IMR-90 (cell line): ENCODE data around the gene CACNG8. TPM values are rescaled to one million over a fixed set of nuclear protein-coding genes. Genes with fewer than 3 reads are reported as not detected.

ENCODE experiments used
- ATAC-seq: fragments of 200-7000 bp; cut with Tn5 transposase; 2 replicates; pipeline ENCODE4 v1.9.1; 2020; ENCODE audit warnings: low read depth, mild to moderate bottlenecking, moderate library complexity
- BruUV-seq: library from RNA; stranded (reverse); fragments of 400-500 nt; replicated peaks from 2 replicates; lab custom pipeline; 2021; lab: Mats Ljungman, UMichigan
- CTCF ChIA-PET: fragments of 300-600 bp; formaldehyde crosslinking; extraction: SDS; loops from one replicate; lab custom pipeline; 2021; ENCODE audit warnings: antibody characterized with exemption; lab: Yijun Ruan, JAX
- POLR2A ChIA-PET: fragments of 300-600 bp; sonication (Branson Sonifier 250); formaldehyde crosslinking; loops from one replicate; lab custom pipeline; 2022; ENCODE audit warnings: antibody characterized with exemption; ENCODE audit not compliant: unreplicated experiment; lab: Charles Lee
- DNase-seq: peaks from one replicate; pipeline ENCODE4 v3.0.0; 2013
- H2AFZ ChIP-seq: replicated peaks from 2 replicates; pipeline ENCODE3; 2013; ENCODE audit warnings: low read length, mild to moderate bottlenecking; ENCODE audit not compliant: poor library complexity
- H2AK5ac ChIP-seq: 2 replicates; pipeline ENCODE4 v1.6.1; 2013; ENCODE audit warnings: low read depth, low read length, inconsistent platforms
- H2AK9ac ChIP-seq: replicated peaks from 2 replicates; pipeline ENCODE3; 2013; ENCODE audit warnings: mild to moderate bottlenecking, low read depth, low read length, moderate library complexity; ENCODE audit not compliant: poor library complexity
- H2BK120ac ChIP-seq: 2 replicates; pipeline ENCODE4 v1.6.1; 2013; ENCODE audit warnings: low read depth, low read length, inconsistent platforms
- H2BK15ac ChIP-seq: 3 replicates; pipeline ENCODE4 v1.6.1; 2013; ENCODE audit warnings: low read depth, low read length, inconsistent platforms
- H2BK20ac ChIP-seq: 2 replicates; pipeline ENCODE4 v1.6.1; 2013; ENCODE audit warnings: low read depth, mild to moderate bottlenecking, inconsistent platforms, low read length, moderate library complexity
- H2BK5ac ChIP-seq: 2 replicates; pipeline ENCODE4 v1.6.1; 2013; ENCODE audit warnings: mild to moderate bottlenecking, low read depth, low read length, inconsistent platforms; ENCODE audit not compliant: poor library complexity, severe bottlenecking
- H3K14ac ChIP-seq: replicated peaks from 2 replicates; pipeline ENCODE4 v1.6.1; 2013; ENCODE audit warnings: low read depth, low read length, inconsistent platforms
- H3K18ac ChIP-seq: 2 replicates; pipeline ENCODE4 v1.6.1; 2013; ENCODE audit warnings: low read depth, low read length, control low read depth
- H3K23ac ChIP-seq: 2 replicates; pipeline ENCODE4 v1.6.1; 2013; ENCODE audit warnings: low read depth, low read length, inconsistent platforms
- H3K27ac ChIP-seq: 2 replicates; pipeline ENCODE4 v1.5.1; 2013; ENCODE audit warnings: mild to moderate bottlenecking, control low read depth, low read length; ENCODE audit not compliant: insufficient read depth
- H3K27me3 ChIP-seq: 2 replicates; pipeline ENCODE4 v1.6.1; 2013; ENCODE audit warnings: low read length; ENCODE audit not compliant: control insufficient read depth, insufficient read depth
- H3K36me3 ChIP-seq: 2 replicates; pipeline ENCODE4 v1.6.1; 2013; ENCODE audit warnings: low read length, mixed read lengths; ENCODE audit not compliant: control insufficient read depth, insufficient read depth
- H3K4ac ChIP-seq: 2 replicates; pipeline ENCODE4 v1.6.1; 2013; ENCODE audit warnings: low read depth, low read length, inconsistent platforms
- H3K4me1 ChIP-seq: 2 replicates; pipeline ENCODE4 v1.6.1; 2013; ENCODE audit warnings: low read length, mixed read lengths; ENCODE audit not compliant: control insufficient read depth, insufficient read depth
- H3K4me2 ChIP-seq: 2 replicates; pipeline ENCODE4 v1.6.1; 2013; ENCODE audit warnings: low read depth, mild to moderate bottlenecking, control low read depth, low read length, moderate library complexity
- H3K4me3 ChIP-seq: 2 replicates; pipeline ENCODE4 v1.5.1; 2013; ENCODE audit warnings: low read depth, mild to moderate bottlenecking, control low read depth, low read length, moderate library complexity; ENCODE audit not compliant: insufficient read depth
- H3K56ac ChIP-seq: 2 replicates; pipeline ENCODE4 v1.6.1; 2013; ENCODE audit warnings: low read length, inconsistent platforms; ENCODE audit not compliant: insufficient read depth; ENCODE audit errors: extremely low read depth
- H3K79me1 ChIP-seq, 2 experiments: 2 replicates each; pipeline ENCODE4 v1.6.1; 2013; ENCODE audit warnings: low read length in 2 of 2, inconsistent platforms in 1 of 2, low read depth in 1 of 2
- H3K9ac ChIP-seq: 2 replicates; pipeline ENCODE4 v1.6.1; 2013; ENCODE audit warnings: low read depth, low read length, control low read depth
- H3K9me1 ChIP-seq: 2 replicates; pipeline ENCODE4 v1.6.1; 2013; ENCODE audit warnings: low read length, inconsistent platforms; ENCODE audit not compliant: insufficient read depth
- H3K9me3 ChIP-seq: 2 replicates; pipeline ENCODE4 v1.6.1; 2013; ENCODE audit warnings: low read length; ENCODE audit not compliant: control insufficient read depth, insufficient read depth
- H4K20me1 ChIP-seq: 2 replicates; pipeline ENCODE4 v1.6.1; 2013; ENCODE audit warnings: low read length, inconsistent platforms; ENCODE audit not compliant: insufficient read depth
- H4K5ac ChIP-seq: 2 replicates; pipeline ENCODE4 v1.6.1; 2013; ENCODE audit warnings: mild to moderate bottlenecking, low read depth, low read length, control low read depth
- H4K8ac ChIP-seq, 2 experiments: 2 replicates each; pipeline ENCODE4 v1.6.1; 2013; ENCODE audit warnings: low read depth in 2 of 2, low read length in 2 of 2, control low read depth in 1 of 2, inconsistent platforms in 1 of 2
- H4K91ac ChIP-seq: 2 replicates; pipeline ENCODE4 v1.6.1; 2013; ENCODE audit warnings: low read depth, low read length, inconsistent platforms; ENCODE audit not compliant: insufficient read depth
- BHLHE40 ChIP-seq: fragments of 150-350 bp; IDR thresholded peaks from 2 replicates; pipeline ENCODE4 v1.6.1; 2016; ENCODE audit warnings: mild to moderate bottlenecking, low read depth, low read length
- CEBPB ChIP-seq: IDR thresholded peaks from 2 replicates; pipeline ENCODE4 v1.6.1; 2012; ENCODE audit warnings: low read depth, low read length, improper control_type of control experiment
- CHD1 ChIP-seq: IDR thresholded peaks from 2 replicates; pipeline ENCODE4 v1.6.1; 2012; ENCODE audit warnings: low read depth, low read length, improper control_type of control experiment
- FOS ChIP-seq: fragments of 150-350 bp; IDR thresholded peaks from 2 replicates; pipeline ENCODE4 v1.6.1; 2016; ENCODE audit warnings: low read depth, low read length
- MAFK ChIP-seq: IDR thresholded peaks from 2 replicates; pipeline ENCODE4 v1.6.1; 2012; ENCODE audit warnings: low read depth, low read length, improper control_type of control experiment
- MAZ ChIP-seq: IDR thresholded peaks from 2 replicates; pipeline ENCODE4 v1.6.1; 2012; ENCODE audit warnings: low read depth, mild to moderate bottlenecking, low read length, improper control_type of control experiment, moderate library complexity, borderline replicate concordance
- MXI1 ChIP-seq: IDR thresholded peaks from 2 replicates; pipeline ENCODE4 v1.6.1; 2012; ENCODE audit warnings: low read depth, mild to moderate bottlenecking, low read length, moderate library complexity, borderline replicate concordance
- NFE2L2 ChIP-seq: fragments of 150-350 bp; IDR thresholded peaks from 2 replicates; pipeline ENCODE4 v1.6.1; 2016; ENCODE audit warnings: low read depth, mild to moderate bottlenecking, low read length
- RAD21 ChIP-seq: IDR thresholded peaks from 2 replicates; pipeline ENCODE4 v1.6.1; 2012; ENCODE audit warnings: low read length, improper control_type of control experiment
- RCOR1 ChIP-seq: IDR thresholded peaks from 2 replicates; pipeline ENCODE4 v1.6.1; 2012; ENCODE audit warnings: mild to moderate bottlenecking, low read length, improper control_type of control experiment; ENCODE audit not compliant: insufficient replicate concordance
- RFX5 ChIP-seq: IDR thresholded peaks from 2 replicates; pipeline ENCODE4 v1.8.0; 2012; ENCODE audit warnings: low read depth, mild to moderate bottlenecking, low read length, moderate library complexity
- SMC3 ChIP-seq: fragments of 150-350 bp; IDR thresholded peaks from 2 replicates; pipeline ENCODE4 v1.6.1; 2016; ENCODE audit warnings: low read depth, mild to moderate bottlenecking, antibody characterized with exemption, low read length, moderate library complexity
- WGBS, 2 experiments: methylation state at CpG; one replicate each; pipeline versions ENCODE4 v1.1.5 to v1.1.7; 2013; ENCODE audit warnings: missing lambda C conversion rate in 2 of 2; ENCODE audit not compliant: insufficient read length in 1 of 2; ENCODE audit errors: extremely low coverage in 2 of 2; 5-methylcytosine and 5-hydroxymethylcytosine counted together
- dilution Hi-C: fragments of 300-500 bp; cut with HindIII; formaldehyde crosslinking; loops from one replicate; pipeline ENCODE4 v1.14.3; 2018; ENCODE audit warnings: low sequenced_read_pairs; ENCODE audit not compliant: unreplicated experiment
- in situ Hi-C: fragments of 300-500 bp; cut with MboI; formaldehyde crosslinking; loops from 3 replicates; pipeline ENCODE4 v1.14.3; 2019; ENCODE audit warnings: low sequenced_read_pairs, inconsistent platforms, mixed read lengths
- intact Hi-C: fragments of 100-400 bp; cut with micrococcal nuclease; formaldehyde crosslinking; loops from 2 replicates; pipeline ENCODE4 v1.10.0; 2022
- polyA plus RNA-seq, 3 experiments: library from polyadenylated mRNA; depleted of rRNA; stranded (reverse); fragments of >200 nt; gene quantifications; 2 replicates each; pipeline ENCODE4 v1.2.3, GENCODE V29; 2012; ENCODE audit warnings: low replicate concordance in 1 of 3
- total RNA-seq: library from RNA; depleted of rRNA; stranded (reverse); fragments of >200 nt; gene quantifications from 2 replicates; pipeline ENCODE4 v1.2.3, GENCODE V29; 2012
- TF ChIP-seq, protein P1 (sequence below): conservative IDR thresholded peaks from 2 replicates; pipeline ENCODE4 v1.5.1; 2012; ENCODE audit warnings: mild to moderate bottlenecking, low read depth, low read length, improper control_type of control experiment
- TF ChIP-seq, protein P2 (sequence below): fragments of 150-350 bp; IDR thresholded peaks from 2 replicates; pipeline ENCODE4 v1.6.1; 2016; ENCODE audit warnings: low read depth, mild to moderate bottlenecking, low read length, moderate library complexity, borderline replicate concordance
- TF ChIP-seq, protein P3 (sequence below): fragments of 150-350 bp; IDR thresholded peaks from 2 replicates; pipeline ENCODE4 v1.6.1; 2017; ENCODE audit warnings: mild to moderate bottlenecking, antibody characterized with exemption, low read length, low read depth

Gene CACNG8
- total and polyA plus RNA-seq, 2 of the 4 experiments (the other 2 are of a cell fraction), result 0.15 TPM; not detected in 1

DNA sequence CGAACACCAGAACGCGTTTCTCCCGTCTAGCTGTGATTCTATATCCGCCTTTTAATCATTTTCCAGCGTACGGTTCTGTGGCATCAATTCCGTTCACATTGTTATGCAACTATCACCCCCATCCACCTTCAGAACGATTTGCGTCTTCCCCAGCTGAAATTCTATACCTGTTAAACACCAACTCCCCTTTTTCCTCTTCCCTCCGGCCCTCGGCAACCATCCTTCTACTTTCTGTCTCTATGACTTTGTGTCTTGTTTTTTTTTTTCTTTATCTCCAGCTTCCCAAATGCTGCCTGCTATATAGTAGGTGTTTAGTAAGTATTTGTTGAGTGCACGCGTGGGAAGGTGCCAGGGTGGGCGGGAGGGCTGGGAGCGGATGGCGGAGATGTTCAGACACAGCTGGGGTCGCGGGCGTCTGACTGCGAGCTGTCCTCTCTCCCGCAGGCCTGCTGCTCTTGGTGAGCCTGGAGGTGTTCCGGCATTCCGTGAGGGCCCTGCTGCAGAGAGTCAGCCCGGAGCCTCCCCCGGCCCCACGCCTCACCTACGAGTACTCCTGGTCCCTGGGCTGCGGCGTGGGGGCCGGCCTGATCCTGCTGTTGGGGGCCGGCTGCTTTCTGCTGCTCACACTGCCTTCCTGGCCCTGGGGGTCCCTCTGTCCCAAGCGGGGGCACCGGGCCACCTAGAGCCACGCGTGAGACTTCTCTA is 48.9 kb downstream of the CACNG8 start:
- H3K18ac ChIP-seq, result no peak overlapping the region
- CTCF ChIA-PET, result interaction anchor here (1.0 kb wide), 1 partner anchor 105 kb away, joined by 3 read pairs; no protein-coding TSS in a partner anchor
- no peaks in the 10 kb centered on the region for H3K79me1 ChIP-seq
- no peak overlapping the region for H3K4me2 ChIP-seq
- no peak overlapping the region for H3K27ac ChIP-seq
- H3K4me3 ChIP-seq, result no peak overlapping the region
- no peak overlapping the region for H4K8ac ChIP-seq
- 0 out of 2 replicates have a peak, but pooled peaks cover 2% of the 10 kb centered on the region for H3K4me1 ChIP-seq
- H2BK15ac ChIP-seq, result no peak overlapping the region
- 35% methylated on average over 20 of the region's 36 CpGs; no CpG with 5 or more reads in 1 of the 2 experiments for WGBS, 2 experiments
- H3K9me3 ChIP-seq, result no peaks in the 10 kb centered on the region
- H3K14ac ChIP-seq, result no peak overlapping the region
- no peak for DNase-seq
- POLR2A ChIA-PET, result interaction anchor here (0.6 kb wide), 1 partner anchor 404 kb away, joined by 3 read pairs; the partner anchor contains the start of gene TTYH1
- no peak overlapping the region for H2BK120ac ChIP-seq
- no peaks in the 10 kb centered on the region for H4K20me1 ChIP-seq
- H4K5ac ChIP-seq, result no peak overlapping the region
- intact Hi-C loops (no loop called here), dilution Hi-C loops (no loop called here), in situ Hi-C loops (no loop called here)
- peak overlapping the region; percentile 67 for H2AFZ ChIP-seq
- no peak overlapping the region for H4K91ac ChIP-seq
- ATAC-seq, result no peak
- H2AK9ac ChIP-seq, result no peak overlapping the region
- no peak overlapping the region for H3K23ac ChIP-seq
- H2BK5ac ChIP-seq, result no peak overlapping the region
- no peaks in the 10 kb centered on the region for H3K36me3 ChIP-seq
- H3K9ac ChIP-seq, result no peak overlapping the region
- no peaks in the 10 kb centered on the region for H3K27me3 ChIP-seq
- no peak overlapping the region for H3K56ac ChIP-seq
- H2BK20ac ChIP-seq, result no peak overlapping the region
- no peak overlapping the region for H2AK5ac ChIP-seq
- H3K9me1 ChIP-seq, result no peaks in the 10 kb centered on the region
- H3K4ac ChIP-seq, result no peak overlapping the region
- BruUV-seq, result no TSS peak
- TF ChIP-seq, protein P1, sequence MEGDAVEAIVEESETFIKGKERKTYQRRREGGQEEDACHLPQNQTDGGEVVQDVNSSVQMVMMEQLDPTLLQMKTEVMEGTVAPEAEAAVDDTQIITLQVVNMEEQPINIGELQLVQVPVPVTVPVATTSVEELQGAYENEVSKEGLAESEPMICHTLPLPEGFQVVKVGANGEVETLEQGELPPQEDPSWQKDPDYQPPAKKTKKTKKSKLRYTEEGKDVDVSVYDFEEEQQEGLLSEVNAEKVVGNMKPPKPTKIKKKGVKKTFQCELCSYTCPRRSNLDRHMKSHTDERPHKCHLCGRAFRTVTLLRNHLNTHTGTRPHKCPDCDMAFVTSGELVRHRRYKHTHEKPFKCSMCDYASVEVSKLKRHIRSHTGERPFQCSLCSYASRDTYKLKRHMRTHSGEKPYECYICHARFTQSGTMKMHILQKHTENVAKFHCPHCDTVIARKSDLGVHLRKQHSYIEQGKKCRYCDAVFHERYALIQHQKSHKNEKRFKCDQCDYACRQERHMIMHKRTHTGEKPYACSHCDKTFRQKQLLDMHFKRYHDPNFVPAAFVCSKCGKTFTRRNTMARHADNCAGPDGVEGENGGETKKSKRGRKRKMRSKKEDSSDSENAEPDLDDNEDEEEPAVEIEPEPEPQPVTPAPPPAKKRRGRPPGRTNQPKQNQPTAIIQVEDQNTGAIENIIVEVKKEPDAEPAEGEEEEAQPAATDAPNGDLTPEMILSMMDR, result no peak
- TF ChIP-seq RAD21, result no peak
- TF ChIP-seq MAZ, result no peak
- no peak for TF ChIP-seq BHLHE40
- TF ChIP-seq, protein P2, sequence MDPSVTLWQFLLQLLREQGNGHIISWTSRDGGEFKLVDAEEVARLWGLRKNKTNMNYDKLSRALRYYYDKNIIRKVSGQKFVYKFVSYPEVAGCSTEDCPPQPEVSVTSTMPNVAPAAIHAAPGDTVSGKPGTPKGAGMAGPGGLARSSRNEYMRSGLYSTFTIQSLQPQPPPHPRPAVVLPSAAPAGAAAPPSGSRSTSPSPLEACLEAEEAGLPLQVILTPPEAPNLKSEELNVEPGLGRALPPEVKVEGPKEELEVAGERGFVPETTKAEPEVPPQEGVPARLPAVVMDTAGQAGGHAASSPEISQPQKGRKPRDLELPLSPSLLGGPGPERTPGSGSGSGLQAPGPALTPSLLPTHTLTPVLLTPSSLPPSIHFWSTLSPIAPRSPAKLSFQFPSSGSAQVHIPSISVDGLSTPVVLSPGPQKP, result no peak
- TF ChIP-seq NFE2L2, result no peak
- TF ChIP-seq RFX5, result no peak
- TF ChIP-seq RCOR1, result no peak
- TF ChIP-seq FOS, result no peak
- TF ChIP-seq MAFK, result no peak
- TF ChIP-seq CEBPB, result no peak
- no peak for TF ChIP-seq SMC3
- TF ChIP-seq, protein P3, sequence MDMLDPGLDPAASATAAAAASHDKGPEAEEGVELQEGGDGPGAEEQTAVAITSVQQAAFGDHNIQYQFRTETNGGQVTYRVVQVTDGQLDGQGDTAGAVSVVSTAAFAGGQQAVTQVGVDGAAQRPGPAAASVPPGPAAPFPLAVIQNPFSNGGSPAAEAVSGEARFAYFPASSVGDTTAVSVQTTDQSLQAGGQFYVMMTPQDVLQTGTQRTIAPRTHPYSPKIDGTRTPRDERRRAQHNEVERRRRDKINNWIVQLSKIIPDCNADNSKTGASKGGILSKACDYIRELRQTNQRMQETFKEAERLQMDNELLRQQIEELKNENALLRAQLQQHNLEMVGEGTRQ, result no peak
- no peak for TF ChIP-seq CHD1
- no peak for TF ChIP-seq MXI1
